ENCODE data around the gene MRPL46. TPM values are rescaled to one million over a fixed set of nuclear protein-coding genes. Genes with fewer than 3 reads are reported as not detected.
"Not testable (repeated sequence)": the region's sequence is repeated elsewhere in the genome, so short reads cannot be mapped to it uniquely, and the experiment has no call there.

MRPL46 gene
- total RNA-seq, 1 donor from 2014 or later: 17.5 TPM

DNA sequence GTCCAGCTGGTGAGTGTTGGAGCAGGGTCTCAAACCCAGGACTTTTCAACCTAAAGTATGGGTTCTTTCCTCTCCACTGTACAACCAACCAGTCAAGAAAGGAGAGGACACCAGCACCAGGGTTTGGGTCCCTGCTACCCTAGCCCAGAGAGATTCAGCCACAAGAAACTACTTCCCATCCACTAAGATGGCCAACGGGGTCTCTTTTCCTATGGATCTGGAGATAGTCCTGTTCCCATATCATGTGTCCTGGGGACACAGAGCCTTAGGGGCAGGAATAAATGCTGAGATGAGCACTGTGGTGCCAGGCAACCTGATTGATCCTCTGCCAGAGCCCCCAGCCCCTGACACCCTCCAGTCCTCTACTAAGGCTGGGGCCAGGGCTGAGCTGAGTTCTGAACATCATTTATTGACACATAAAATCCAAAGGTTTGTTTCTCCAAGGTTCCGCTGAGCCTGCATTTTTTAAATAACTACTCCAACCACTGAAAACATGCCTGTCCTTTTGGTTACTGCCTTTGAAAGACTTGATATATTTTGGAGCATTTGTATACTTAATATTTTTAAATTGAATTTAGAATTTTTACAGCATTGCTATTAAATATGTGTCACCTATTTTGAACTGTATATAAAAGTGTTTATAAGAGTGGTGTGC lies 26.0 kb downstream of the MRPL46 start:
- DNase-seq (ENCODE audit: low spot score): no peak

DNA sequence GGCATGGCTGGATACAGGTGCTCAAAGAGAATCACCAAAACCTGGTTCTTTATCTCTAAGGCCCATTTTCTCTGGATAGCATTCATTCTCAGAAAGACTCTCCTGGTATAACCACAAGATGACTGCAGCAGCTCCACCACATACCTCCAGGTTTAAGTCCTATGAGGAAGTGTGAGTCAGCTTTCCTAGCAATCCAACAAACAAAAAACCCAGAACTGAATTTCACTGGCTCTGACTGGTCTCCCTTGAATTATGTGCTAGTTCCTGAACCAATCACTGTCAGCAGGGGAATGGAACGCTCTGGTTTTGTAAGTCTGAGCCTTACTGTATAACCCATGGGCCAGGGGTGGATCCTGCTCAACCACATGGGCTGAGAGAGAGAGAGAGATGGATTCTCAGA lies 27.2 kb downstream of the MRPL46 start:
- no peak for DNase-seq (ENCODE audit: low spot score)

DNA sequence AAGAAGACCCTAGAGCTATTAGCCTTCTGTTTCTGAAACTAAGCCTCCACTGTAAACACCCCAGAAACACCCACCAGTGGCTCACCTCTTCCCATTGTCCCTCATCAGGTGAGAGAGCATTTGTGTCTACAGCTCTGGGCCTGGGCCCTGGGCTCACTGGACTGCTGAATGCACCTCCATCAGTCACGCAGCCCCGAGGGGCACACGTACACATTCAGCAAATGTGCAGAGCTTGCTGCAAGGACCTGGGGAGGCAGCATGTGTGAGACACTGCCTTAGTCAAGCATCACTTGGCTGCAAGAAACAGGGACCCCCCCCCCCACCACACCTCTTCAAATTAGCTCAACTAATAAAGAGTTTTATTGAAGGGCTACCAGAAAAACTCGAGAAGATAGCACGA lies 29.0 kb downstream of the MRPL46 start:
- no peak for DNase-seq (ENCODE audit: low spot score)

DNA sequence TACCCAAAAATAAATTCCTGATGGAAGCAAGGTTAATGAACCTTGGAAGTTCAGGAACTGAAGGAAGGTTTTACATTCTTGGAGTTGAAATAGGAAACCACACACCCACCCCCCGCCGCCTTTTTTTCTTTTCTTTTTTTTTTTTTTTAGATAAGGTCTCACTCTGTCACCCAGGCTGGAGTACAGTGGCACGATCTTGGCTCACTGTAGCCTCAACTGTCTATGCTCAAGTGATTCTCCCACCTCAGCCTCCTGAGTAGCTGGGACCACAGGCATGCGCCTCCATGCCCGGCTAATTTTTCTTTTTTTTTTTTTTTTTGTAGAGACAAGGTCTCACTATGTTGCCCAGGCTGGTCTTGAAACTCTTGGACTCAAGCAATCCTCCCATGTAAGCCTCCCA lies 33.1 kb downstream of the MRPL46 start:
- not testable (repeated sequence) for DNase-seq (ENCODE audit: low spot score)

DNA sequence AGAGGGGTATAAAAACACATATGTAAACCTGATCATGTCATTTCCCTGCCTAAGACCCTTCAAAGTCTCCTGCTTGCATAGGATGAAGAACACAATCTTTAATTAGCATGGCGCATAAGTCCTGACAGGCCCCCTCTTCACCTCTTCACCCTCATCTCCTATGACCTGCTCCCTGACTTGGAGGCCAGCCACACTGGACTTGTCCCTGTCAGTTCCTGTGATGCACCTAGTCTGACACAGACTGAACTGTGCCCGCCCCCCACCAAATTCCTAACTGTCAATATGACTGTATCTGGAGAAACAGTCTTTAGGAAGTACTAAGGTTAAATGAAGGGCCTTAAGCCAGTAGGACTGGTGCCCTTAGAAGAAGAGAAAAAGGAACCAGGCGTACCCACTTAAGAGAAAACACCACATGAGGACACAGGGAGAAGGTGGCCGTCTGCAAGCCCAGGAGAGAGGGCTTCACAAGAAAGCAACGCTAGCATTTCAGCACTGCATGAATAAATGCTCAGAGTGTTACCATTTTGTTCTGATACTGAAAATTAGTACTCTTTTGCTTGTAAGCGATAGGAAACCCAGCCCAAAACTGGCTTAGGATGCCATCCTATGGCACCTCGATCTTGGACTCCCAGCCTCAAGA lies 34.0 kb downstream of the MRPL46 start:
- DNase-seq (ENCODE audit: low spot score): no peak

DNA sequence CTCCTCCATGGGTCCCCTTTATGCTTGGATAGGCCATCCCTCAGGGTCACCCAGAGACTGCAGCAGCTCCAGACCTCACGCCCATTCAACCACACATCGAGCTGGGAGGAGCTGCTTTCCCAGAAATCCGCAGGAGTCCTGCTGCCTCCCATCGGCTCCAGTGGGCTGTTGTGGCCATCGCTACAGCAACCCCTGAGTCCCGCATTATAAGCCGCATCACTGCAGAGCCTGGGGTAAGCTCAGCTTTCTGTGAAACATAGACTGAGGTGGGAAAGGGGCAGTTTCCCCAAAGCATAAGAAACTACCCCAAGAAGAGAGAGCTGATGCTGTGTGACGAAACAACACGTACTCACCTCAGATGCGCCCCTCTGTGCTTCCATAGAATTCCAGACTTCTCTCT lies 35.7 kb downstream of the MRPL46 start:
- no peak for DNase-seq (ENCODE audit: low spot score)

DNA sequence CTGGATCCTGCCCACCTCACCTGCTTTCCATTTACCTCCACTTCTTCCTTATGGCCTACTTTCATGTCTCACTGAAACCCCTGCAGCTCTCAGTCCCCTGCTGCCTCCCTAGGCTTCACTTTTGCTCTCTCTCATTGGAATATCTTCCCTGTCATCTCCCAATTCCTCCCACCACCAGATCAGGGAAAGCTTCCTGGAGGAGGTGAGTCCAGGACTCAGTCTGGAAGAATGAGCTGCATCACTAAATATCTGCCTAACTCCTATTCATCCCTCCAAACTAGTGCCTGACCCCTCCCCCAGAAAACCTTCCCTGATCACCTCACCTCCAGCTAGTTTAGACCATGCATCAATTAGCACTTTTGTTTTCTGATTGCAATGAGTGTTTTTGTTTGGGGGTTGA lies 37.1 kb downstream of the MRPL46 start:
- DNase-seq (ENCODE audit: low spot score): no peak

DNA sequence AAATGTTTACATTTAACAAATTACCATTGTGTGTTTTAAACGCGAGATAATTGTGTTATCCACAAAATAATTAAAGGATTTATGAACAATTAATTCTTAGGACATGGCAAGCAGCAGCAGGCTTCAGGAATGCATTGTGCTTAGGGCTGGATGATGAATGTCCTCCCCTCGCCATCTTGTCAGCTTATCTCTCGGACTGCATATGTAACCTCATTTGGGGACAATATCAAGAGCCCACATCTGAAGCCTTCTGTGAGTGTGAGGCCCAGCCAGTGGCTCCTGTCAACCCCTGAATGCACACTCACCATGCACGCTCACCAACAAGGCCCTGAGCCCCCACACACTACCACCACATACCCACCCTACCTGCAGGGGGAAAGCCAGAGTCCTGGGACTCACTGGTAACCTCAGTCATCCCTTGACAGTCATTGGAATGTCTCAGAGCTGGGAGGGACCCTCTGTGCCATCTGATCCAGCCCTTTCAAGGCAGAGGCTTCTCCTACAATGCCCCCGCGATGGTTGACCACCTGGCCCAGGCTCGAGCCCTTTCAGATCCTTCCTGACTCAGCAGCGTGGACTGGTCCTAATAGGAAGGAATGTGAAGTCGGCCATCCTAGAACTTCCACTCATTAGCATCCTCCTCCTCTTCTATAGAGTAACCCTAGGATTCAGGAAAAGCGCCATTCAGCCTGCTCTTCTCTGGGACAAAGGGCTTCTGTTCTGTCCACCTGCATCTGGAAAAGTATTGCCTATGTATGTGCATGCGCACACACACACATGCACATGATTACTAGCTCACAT lies 38.2 kb downstream of the MRPL46 start:
- no peak for DNase-seq (ENCODE audit: low spot score)

DNA sequence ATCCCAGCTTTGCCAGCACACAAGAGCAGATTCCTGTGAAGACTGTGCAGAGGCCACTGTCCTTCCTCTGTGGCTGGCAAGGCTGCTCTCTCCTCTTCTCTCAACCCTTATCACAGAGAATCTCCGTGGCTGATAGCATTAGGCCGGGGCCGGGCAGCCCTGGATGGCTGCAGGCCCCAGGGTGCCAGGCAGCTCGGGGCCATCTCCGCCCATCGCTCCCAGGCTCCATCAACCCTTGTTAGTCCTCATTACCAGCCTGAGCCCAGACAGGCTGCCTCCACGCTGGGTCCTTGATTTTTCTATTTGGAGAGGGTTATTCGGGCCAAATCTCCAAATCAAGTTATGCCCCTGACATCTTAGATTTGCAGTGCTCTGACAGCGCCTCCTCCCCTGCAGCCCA lies 39.1 kb downstream of the MRPL46 start:
- DNase-seq (ENCODE audit: low spot score): no peak

DNA sequence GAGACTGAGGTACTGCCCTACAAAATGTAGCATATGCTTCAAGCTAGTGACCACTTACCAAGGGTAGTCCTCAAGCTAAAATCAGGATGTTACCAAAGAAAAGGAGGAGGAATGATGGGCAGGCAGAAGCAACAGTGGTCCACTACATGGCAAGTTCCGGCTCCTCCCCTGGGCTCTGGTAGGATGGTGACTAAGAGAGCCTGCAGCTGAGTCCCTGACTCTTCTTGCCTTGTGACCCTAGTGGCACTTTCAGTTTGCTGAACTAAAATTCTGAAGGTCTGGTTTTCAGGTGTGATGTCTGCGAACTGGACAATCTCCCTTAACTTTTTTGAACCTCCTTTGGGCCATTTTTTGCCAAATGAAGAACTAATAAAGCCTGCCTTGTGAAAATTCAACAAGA lies 40.9 kb downstream of the MRPL46 start:
- no peak for DNase-seq (ENCODE audit: low spot score)

DNA sequence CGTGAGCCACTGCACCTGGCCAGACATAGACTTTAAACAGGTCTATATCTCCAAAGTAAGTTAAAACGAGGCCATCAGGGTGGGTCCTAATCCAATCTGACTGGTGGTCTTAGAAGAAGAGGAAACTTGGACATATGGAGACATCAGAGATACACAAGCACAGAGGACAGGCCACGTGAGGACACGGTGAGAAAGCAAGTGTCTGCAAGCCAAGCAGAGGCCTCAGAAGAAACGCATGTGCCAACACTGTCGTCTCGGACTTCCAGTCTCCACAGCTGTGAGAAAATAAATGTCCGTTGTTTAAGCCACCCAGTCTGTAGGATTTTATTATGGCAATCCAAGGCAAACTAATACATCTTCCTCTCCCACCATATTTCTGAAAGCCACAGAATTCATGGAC lies 43.9 kb downstream of the MRPL46 start:
- no peak for DNase-seq (ENCODE audit: low spot score)

DNA sequence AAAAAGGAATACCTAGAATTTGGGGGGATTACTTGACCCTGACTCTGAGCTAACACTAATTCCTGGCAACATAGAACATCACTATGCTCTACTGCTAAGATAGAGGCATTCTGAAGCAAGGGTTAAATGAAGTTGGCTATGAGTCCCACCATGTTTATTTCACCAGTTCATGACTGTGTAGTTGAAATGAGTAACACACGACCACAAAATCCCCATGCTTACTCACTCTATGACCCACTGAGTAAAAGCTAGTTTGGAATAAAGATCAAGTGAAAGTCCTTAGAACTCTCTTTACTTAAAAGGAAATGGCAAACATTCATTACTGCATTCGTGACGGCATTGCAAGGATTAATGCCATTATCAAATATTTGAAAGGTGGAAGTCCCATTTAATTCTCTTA lies 47.4 kb downstream of the MRPL46 start:
- no peak for DNase-seq (ENCODE audit: low spot score)

Other genes with a start within 250 kb of the MRPL46 start
- gene NTRK3, start 210.6 kb downstream of the MRPL46 start, total RNA-seq: 1.6 TPM
- 44.0 TPM for gene MRPS11, start 320 bp upstream of the MRPL46 start, total RNA-seq
- gene DET1, start 79.3 kb upstream of the MRPL46 start, total RNA-seq: 7.4 TPM
- 34.4 TPM for gene AEN, start 154.0 kb upstream of the MRPL46 start, total RNA-seq
- 383 TPM for gene ISG20, start 171.6 kb upstream of the MRPL46 start, total RNA-seq